Measurements from ENCODE around the gene TP53INP2. TPM values are rescaled to one million over a fixed set of nuclear protein-coding genes. Genes with fewer than 3 reads are reported as not detected.

Gene TP53INP2
- total and polyA plus RNA-seq, 2 donors (not counting 3 experiments of a cell fraction or from before 2014, with no cell fraction given): 18.3 to 30.5 TPM

DNA sequence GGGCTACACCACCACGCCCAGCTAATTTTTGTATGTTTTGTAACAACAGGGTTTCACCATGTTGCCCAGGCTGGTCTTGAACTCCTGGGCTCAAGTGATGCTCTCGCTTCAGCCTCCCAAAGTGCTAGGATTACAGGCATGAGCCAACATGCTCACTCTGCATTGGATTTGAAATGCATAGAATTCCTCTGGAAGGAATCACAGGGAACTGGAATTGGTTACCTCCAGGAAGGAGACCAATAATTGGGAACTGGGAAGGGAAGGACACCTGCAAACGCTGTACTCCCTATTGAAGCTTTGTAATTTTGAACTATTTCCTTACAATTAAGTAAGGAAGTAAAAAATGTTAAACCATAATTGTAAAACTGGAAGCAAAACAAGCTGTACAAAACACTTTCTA is 12.3 kb upstream of the TP53INP2 start:
- no peaks in the 10 kb centered on the region for H3K9me1 ChIP-seq (replicated peaks; ENCODE audit: control insufficient read depth, extremely low read depth, insufficient read depth, low read length)
- H2AFZ ChIP-seq (ENCODE audit: low read depth, low read length): no peak overlapping the region
- no peak overlapping the region for H3K27ac ChIP-seq (ENCODE audit: insufficient read depth, low read depth, low read length)
- no peaks in the 10 kb centered on the region for H3K79me2 ChIP-seq (ENCODE audit: control insufficient read depth, insufficient read depth, low read length)
- no peaks in the 10 kb centered on the region for H3K27me3 ChIP-seq (ENCODE audit: control insufficient read depth in 2 of 2, insufficient read depth in 2 of 2, low read length in 2 of 2)
- FAIRE-seq (no peak), DNase-seq (ENCODE audit: low read depth, low spot score) (no peak)
- H3K9ac ChIP-seq (replicated peaks; ENCODE audit: extremely low read depth, insufficient read depth, low read length): no peak overlapping the region
- POLR2A ChIA-PET: no interaction called here
- H3K4me3 ChIP-seq (replicated peaks in 1 of 3; ENCODE audit: insufficient read depth in 1 of 3, low read depth in 1 of 3, low read length in 3 of 3): no peak overlapping the region
- H4K20me1 ChIP-seq (replicated peaks; ENCODE audit: control insufficient read depth, extremely low read depth, insufficient read depth, low read length): no peaks in the 10 kb centered on the region
- peaks cover 7% of the 10 kb centered on the region for H3K4me1 ChIP-seq (ENCODE audit: control insufficient read depth, extremely low read depth, insufficient read depth, low read length)
- no peaks in the 10 kb centered on the region for H3K36me3 ChIP-seq (ENCODE audit: control insufficient read depth in 2 of 2, extremely low read depth in 1 of 2, insufficient read depth in 2 of 2, low read length in 2 of 2)
- TF ChIP-seq EZH2 (IDR thresholded peaks at IDR 0.05; ENCODE audit: borderline replicate concordance, low read depth, low read length, severe bottlenecking) (no peak), FOS (IDR thresholded peaks at IDR 0.05; ENCODE audit: borderline replicate concordance, insufficient read depth, low read length) (no peak), GATA2 (IDR thresholded peaks at IDR 0.05; ENCODE audit: insufficient read depth, insufficient read length, low read depth, low read length) (no peak), POLR2A (IDR thresholded peaks at IDR 0.05; ENCODE audit: low read depth, low read length) (no peak), POLR2AphosphoS5 (IDR thresholded peaks at IDR 0.05; ENCODE audit: insufficient read depth, low read depth, low read length) (no peak), JUN (IDR thresholded peaks at IDR 0.05; ENCODE audit: borderline replicate concordance, insufficient read depth, insufficient read length, low read depth) (no peak), MYC (IDR thresholded peaks at IDR 0.05; ENCODE audit: low read depth, low read length) (no peak)
- TF ChIP-seq, protein P1, sequence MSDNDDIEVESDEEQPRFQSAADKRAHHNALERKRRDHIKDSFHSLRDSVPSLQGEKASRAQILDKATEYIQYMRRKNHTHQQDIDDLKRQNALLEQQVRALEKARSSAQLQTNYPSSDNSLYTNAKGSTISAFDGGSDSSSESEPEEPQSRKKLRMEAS (IDR thresholded peaks at IDR 0.05; ENCODE audit: insufficient read depth, insufficient read length): no peak
- TF ChIP-seq, protein P2, sequence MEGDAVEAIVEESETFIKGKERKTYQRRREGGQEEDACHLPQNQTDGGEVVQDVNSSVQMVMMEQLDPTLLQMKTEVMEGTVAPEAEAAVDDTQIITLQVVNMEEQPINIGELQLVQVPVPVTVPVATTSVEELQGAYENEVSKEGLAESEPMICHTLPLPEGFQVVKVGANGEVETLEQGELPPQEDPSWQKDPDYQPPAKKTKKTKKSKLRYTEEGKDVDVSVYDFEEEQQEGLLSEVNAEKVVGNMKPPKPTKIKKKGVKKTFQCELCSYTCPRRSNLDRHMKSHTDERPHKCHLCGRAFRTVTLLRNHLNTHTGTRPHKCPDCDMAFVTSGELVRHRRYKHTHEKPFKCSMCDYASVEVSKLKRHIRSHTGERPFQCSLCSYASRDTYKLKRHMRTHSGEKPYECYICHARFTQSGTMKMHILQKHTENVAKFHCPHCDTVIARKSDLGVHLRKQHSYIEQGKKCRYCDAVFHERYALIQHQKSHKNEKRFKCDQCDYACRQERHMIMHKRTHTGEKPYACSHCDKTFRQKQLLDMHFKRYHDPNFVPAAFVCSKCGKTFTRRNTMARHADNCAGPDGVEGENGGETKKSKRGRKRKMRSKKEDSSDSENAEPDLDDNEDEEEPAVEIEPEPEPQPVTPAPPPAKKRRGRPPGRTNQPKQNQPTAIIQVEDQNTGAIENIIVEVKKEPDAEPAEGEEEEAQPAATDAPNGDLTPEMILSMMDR (IDR thresholded peaks at IDR 0.05; ENCODE audit: extremely low read depth in 1 of 2, insufficient read depth in 1 of 2, low read depth in 1 of 2, low read length in 2 of 2): no peak
- CTCF ChIA-PET: interaction anchor here (1.4 kb wide), 1 partner anchor 10 kb away, joined by 3 read pairs; no protein-coding TSS in a partner anchor
- H3K4me2 ChIP-seq (ENCODE audit: insufficient read depth, low read length): no peak overlapping the region
- intact Hi-C loops (cut with micrococcal nuclease): no loop called here
- dilution Hi-C loops (cut with MboI; ENCODE audit: extremely low pct_ligation_motif_present, low sequenced_read_pairs): no loop called here
- H3K9me3 ChIP-seq (replicated peaks; ENCODE audit: control insufficient read depth, insufficient read depth, low read length): no peaks in the 10 kb centered on the region
- no TSS peak for BruUV-seq (replicated peaks)
